Prostate gland (tissue), 2 donors: Measurements from ENCODE around the gene PRELID1. TPM values are rescaled to one million over a fixed set of nuclear protein-coding genes. Genes with fewer than 3 reads are reported as not detected.

ENCODE experiments used
- DNase-seq: peaks from one replicate; pipeline ENCODE4 v3.0.0-alpha.2; 2019; ENCODE audit warnings: low spot score
- H3K27ac ChIP-seq, 2 donors: fragments of 200-600 bp; sonication (generic); 2 replicates each; pipeline ENCODE4 v1.5.1; 2017 to 2019
- H3K27me3 ChIP-seq: fragments of 200-600 bp; sonication (generic); replicated peaks from 2 replicates; pipeline ENCODE4 v1.5.1; 2019; ENCODE audit not compliant: insufficient read depth
- H3K36me3 ChIP-seq, 2 donors: fragments of 200-600 bp; sonication (generic); 1 replicate in 1 of 2; 2 replicates in 1 of 2; pipeline versions ENCODE4 v1.5.1 to v1.8.1; 2017 to 2019
- H3K4me1 ChIP-seq: fragments of 200-600 bp; sonication (generic); replicated peaks from 2 replicates; pipeline ENCODE4 v1.5.1; 2019
- H3K4me3 ChIP-seq, 2 donors: fragments of 200-600 bp; sonication (generic); 2 replicates each; pipeline ENCODE4 v1.5.1; 2017 to 2019
- H3K9me3 ChIP-seq: fragments of 200-600 bp; sonication (generic); 2 replicates; pipeline ENCODE4 v1.5.1; 2017
- CTCF ChIP-seq, 4 experiments: fragments of 200-600 bp in 2 of 4; fragments of 450-650 bp in 2 of 4; sonication (generic) in 2 of 4; IDR thresholded peaks; 1 replicate in 3 of 4; 2 replicates in 1 of 4; pipeline ENCODE4 v1.5.1; 2016 to 2019; ENCODE audit warnings: antibody characterized with exemption in 4 of 4, mild to moderate bottlenecking in 2 of 4, moderate library complexity in 2 of 4
- POLR2A ChIP-seq: fragments of 450-650 bp; IDR thresholded peaks from one replicate; pipeline ENCODE4 v1.6.1; 2016; ENCODE audit warnings: antibody characterized with exemption, mild to moderate bottlenecking
- POLR2AphosphoS5 ChIP-seq: sonication (generic); formaldehyde crosslinking; IDR thresholded peaks from one replicate; pipeline ENCODE4 v1.6.1; 2017; ENCODE audit warnings: antibody characterized with exemption
- WGBS: methylation state at CpG from one replicate; pipeline ENCODE4 v1.1.5; 2018; 5-methylcytosine and 5-hydroxymethylcytosine counted together
- intact Hi-C: fragments of 100-400 bp; cut with DNase I; formaldehyde crosslinking; loops from one replicate; pipeline ENCODE4 v1.14.2; 2022
- total RNA-seq, 2 donors: library from RNA; depleted of rRNA; stranded (reverse); fragments of >200 nt; gene quantifications; one replicate each; pipeline ENCODE4 v1.1.0, GENCODE V29; 2016

Gene PRELID1
- total RNA-seq, 2 donors from 2014 or later: 76.5 to 95.8 TPM

- intact Hi-C loops: no loop called here
- no peaks in the 10 kb centered on the region for H3K9me3 ChIP-seq
Measured at GRCh38 chr5:177351392-177352329, 48.1 kb downstream of the PRELID1 start, which contains the start of gene LMAN2. Gene LMAN2, minus strand, starts transcription at chr5:177351668. Its CDS starts 21 bp downstream, at chr5:177351647.

GRCh38 chr5:177353093-177353492 lies 49.5 kb downstream of the PRELID1 start:
- no peak overlapping the region for H3K4me3 ChIP-seq
- H3K36me3 ChIP-seq: no peaks in the 10 kb centered on the region
- H3K9me3 ChIP-seq: no peaks in the 10 kb centered on the region
- no peak overlapping the region for H3K27ac ChIP-seq
- no peaks in the 10 kb centered on the region for H3K27me3 ChIP-seq
- H3K4me1 ChIP-seq: peaks cover 16% of the 10 kb centered on the region
- TF ChIP-seq POLR2A (no peak), CTCF (IDR thresholded peaks at IDR 0.05) (no peak), POLR2AphosphoS5 (no peak)
- 71% methylated on average over 5 of the region's 5 CpGs for WGBS
- DNase-seq: no peak
- intact Hi-C loops: no loop called here

More at GRCh38 chr5:177351392-177352329, 48.1 kb downstream of the PRELID1 start, which contains the start of gene LMAN2:
- Histone ChIP-seq H3K27me3 (no peaks in the 10 kb centered on the region), H3K4me1 (peaks cover 16% of the 10 kb centered on the region), H3K36me3 (no peaks in the 10 kb centered on the region), H3K4me3 (peak within 1 kb of the TSS; percentile 82 to 83), H3K27ac (peak within 1 kb of the TSS; percentile 89 to 90)
- WGBS: 6% methylated on average over 55 of the region's 55 CpGs
- TF ChIP-seq POLR2AphosphoS5: peak; percentile 90
- TF ChIP-seq POLR2A: no peak
- TF ChIP-seq CTCF (IDR thresholded peaks at IDR 0.05): no peak
- peak; percentile 94 for DNase-seq

GRCh38 chr5:177354256-177354655 lies 50.7 kb downstream of the PRELID1 start:
- Histone ChIP-seq H3K4me1 (peaks cover 12% of the 10 kb centered on the region), H3K4me3 (no peak overlapping the region), H3K27me3 (no peaks in the 10 kb centered on the region), H3K27ac (no peak overlapping the region), H3K36me3 (no peaks in the 10 kb centered on the region), H3K9me3 (no peaks in the 10 kb centered on the region)
- no peak for DNase-seq
- intact Hi-C loops: no loop called here
- no peak for TF ChIP-seq CTCF (IDR thresholded peaks at IDR 0.05)
- no peak for TF ChIP-seq POLR2A
- no peak for TF ChIP-seq POLR2AphosphoS5
- WGBS: 92% methylated on average over 3 of the region's 3 CpGs

- Histone ChIP-seq H3K36me3 (no peaks in the 10 kb centered on the region), H3K27ac (no peak overlapping the region), H3K4me3 (no peak overlapping the region), H3K4me1 (peaks cover 9% of the 10 kb centered on the region), H3K27me3 (no peaks in the 10 kb centered on the region), H3K9me3 (no peaks in the 10 kb centered on the region)
- TF ChIP-seq POLR2AphosphoS5: no peak
- TF ChIP-seq POLR2A: no peak
- TF ChIP-seq CTCF (IDR thresholded peaks at IDR 0.05): no peak
- WGBS: 68% methylated on average over 3 of the region's 3 CpGs
- no peak for DNase-seq
- intact Hi-C loops: loop anchor here (5.0 kb wide), 1 partner anchor 42 kb away; the partner anchor contains the start of gene MXD3
Measured at GRCh38 chr5:177354711-177355110, 51.1 kb downstream of the PRELID1 start.
